Calu3 (cell line): Measurements from ENCODE around the gene PAQR8. TPM values are rescaled to one million over a fixed set of nuclear protein-coding genes. Genes with fewer than 3 reads are reported as not detected.
A peak's percentile ranks its signal among the peaks of the same experiment; 100 is the strongest.

Experiments
- BruUV-seq: library from RNA; stranded (reverse); fragments of 400-500 nt; replicated peaks from 2 replicates; lab custom pipeline; 2021; lab: Mats Ljungman, UMichigan
- CTCF ChIA-PET: fragments of 300-600 bp; sonication (Branson Sonifier 250); formaldehyde crosslinking; loops from one replicate; lab custom pipeline; 2022; ENCODE audit warnings: antibody characterized with exemption; lab: Charles Lee
- DNase-seq: peaks from one replicate; pipeline ENCODE4 v3.0.0; 2022
- H3K27ac Mint-ChIP-seq: one replicate; pipeline ENCODE4 v1.8.0; 2022; ENCODE audit warnings: mixed read lengths; ENCODE audit not compliant: unreplicated experiment
- H3K27me3 Mint-ChIP-seq: one replicate; pipeline ENCODE4 v1.8.0; 2022; ENCODE audit warnings: mixed read lengths; ENCODE audit not compliant: unreplicated experiment
- H3K36me3 Mint-ChIP-seq: one replicate; pipeline ENCODE4 v1.8.0; 2022; ENCODE audit warnings: mild to moderate bottlenecking, moderate library complexity, mixed read lengths; ENCODE audit not compliant: insufficient read depth, unreplicated experiment
- H3K4me1 Mint-ChIP-seq: one replicate; pipeline ENCODE4 v1.8.0; 2022; ENCODE audit warnings: mild to moderate bottlenecking, low read depth, mixed read lengths; ENCODE audit not compliant: unreplicated experiment
- H3K4me3 Mint-ChIP-seq: one replicate; pipeline ENCODE4 v1.8.0; 2022; ENCODE audit warnings: mild to moderate bottlenecking, low read depth, moderate library complexity, mixed read lengths; ENCODE audit not compliant: unreplicated experiment
- H3K9me3 Mint-ChIP-seq: one replicate; pipeline ENCODE4 v1.8.0; 2022; ENCODE audit warnings: low read depth, mixed read lengths; ENCODE audit not compliant: unreplicated experiment
- intact Hi-C: fragments of 100-400 bp; cut with micrococcal nuclease; formaldehyde crosslinking; loops from one replicate; pipeline ENCODE4 v1.10.0; 2022; ENCODE audit not compliant: unreplicated experiment
- total RNA-seq: library from RNA; stranded (reverse); gene quantifications from 2 replicates; pipeline ENCODE4 v1.2.3, GENCODE V29; 2022
- TF ChIP-seq, protein P1 (sequence below): fragments of 200-600 bp; IDR thresholded peaks from one replicate; pipeline ENCODE4 v1.8.0; 2022; ENCODE audit warnings: antibody characterized with exemption; ENCODE audit not compliant: unreplicated experiment

The PAQR8 gene
- total RNA-seq, 1 experiment from 2014 or later, result 16.3 TPM

DNA sequence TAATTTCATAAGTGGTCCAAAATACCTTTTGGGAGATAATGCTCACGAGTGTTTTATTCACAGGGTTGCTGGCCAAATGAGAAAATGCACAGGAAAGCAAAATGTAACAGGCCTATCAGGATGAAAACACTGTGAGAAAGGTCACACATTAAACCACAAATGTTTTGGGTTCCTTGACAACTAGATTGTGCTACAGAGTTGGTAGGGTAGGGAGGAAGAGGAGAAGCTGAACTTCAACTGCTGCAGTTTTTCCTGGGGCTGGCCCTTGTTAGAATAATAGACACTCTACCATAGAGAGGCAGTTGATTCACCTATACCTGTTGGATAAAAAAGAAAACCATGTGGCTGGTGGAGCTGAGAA lies 28.1 kb upstream of the PAQR8 start:
- CTCF ChIA-PET, result interaction anchor here (0.8 to 1.3 kb wide), 3 partner anchors 19 to 57 kb away, joined by 5 to 6 read pairs (median 5); no protein-coding TSS in a partner anchor
- intact Hi-C loops, result loop anchor here (1.0 kb wide), 1 partner anchor 28 kb away; the partner anchor contains the start of gene PAQR8
- BruUV-seq, result no TSS peak
- Mint-ChIP-seq H3K9me3 (no peaks in the 10 kb centered on the region), H3K4me3 (no peak overlapping the region), H3K36me3 (no peaks in the 10 kb centered on the region), H3K27ac (peak overlapping the region; percentile 72), H3K27me3 (no peaks in the 10 kb centered on the region), H3K4me1 (peaks cover 92% of the 10 kb centered on the region)
- TF ChIP-seq, protein P1, sequence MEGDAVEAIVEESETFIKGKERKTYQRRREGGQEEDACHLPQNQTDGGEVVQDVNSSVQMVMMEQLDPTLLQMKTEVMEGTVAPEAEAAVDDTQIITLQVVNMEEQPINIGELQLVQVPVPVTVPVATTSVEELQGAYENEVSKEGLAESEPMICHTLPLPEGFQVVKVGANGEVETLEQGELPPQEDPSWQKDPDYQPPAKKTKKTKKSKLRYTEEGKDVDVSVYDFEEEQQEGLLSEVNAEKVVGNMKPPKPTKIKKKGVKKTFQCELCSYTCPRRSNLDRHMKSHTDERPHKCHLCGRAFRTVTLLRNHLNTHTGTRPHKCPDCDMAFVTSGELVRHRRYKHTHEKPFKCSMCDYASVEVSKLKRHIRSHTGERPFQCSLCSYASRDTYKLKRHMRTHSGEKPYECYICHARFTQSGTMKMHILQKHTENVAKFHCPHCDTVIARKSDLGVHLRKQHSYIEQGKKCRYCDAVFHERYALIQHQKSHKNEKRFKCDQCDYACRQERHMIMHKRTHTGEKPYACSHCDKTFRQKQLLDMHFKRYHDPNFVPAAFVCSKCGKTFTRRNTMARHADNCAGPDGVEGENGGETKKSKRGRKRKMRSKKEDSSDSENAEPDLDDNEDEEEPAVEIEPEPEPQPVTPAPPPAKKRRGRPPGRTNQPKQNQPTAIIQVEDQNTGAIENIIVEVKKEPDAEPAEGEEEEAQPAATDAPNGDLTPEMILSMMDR, result no peak
- DNase-seq, result no peak

DNA sequence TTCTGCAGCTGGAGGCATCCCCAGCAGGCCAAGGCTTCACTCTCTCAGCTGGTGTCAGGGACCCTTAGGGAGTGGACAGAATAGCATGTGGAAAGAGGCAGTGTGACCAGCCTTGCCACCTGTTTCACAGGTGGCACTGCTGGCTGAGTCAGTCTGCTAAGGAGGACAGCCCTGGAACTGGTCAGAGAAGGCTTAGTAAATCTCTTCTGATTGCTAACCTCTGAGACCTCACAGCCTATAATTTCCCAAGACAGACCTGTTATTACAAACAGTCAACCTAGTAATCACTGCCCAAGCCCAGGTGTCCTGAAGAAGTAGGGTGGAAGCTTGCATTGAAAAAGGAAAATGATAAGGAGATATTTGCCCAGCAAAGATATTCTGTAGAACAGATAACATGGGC lies 26.4 kb upstream of the PAQR8 start:
- H3K4me1 Mint-ChIP-seq, result peaks cover 76% of the 10 kb centered on the region
- no peaks in the 10 kb centered on the region for H3K27me3 Mint-ChIP-seq
- H3K4me3 Mint-ChIP-seq, result no peak overlapping the region
- H3K36me3 Mint-ChIP-seq, result no peaks in the 10 kb centered on the region
- no TSS peak for BruUV-seq
- CTCF ChIA-PET, result no interaction called here
- TF ChIP-seq, protein P1, result no peak
- DNase-seq, result no peak
- no peaks in the 10 kb centered on the region for H3K9me3 Mint-ChIP-seq
- H3K27ac Mint-ChIP-seq, result peak overlapping the region; percentile 65
- intact Hi-C loops, result no loop called here

DNA sequence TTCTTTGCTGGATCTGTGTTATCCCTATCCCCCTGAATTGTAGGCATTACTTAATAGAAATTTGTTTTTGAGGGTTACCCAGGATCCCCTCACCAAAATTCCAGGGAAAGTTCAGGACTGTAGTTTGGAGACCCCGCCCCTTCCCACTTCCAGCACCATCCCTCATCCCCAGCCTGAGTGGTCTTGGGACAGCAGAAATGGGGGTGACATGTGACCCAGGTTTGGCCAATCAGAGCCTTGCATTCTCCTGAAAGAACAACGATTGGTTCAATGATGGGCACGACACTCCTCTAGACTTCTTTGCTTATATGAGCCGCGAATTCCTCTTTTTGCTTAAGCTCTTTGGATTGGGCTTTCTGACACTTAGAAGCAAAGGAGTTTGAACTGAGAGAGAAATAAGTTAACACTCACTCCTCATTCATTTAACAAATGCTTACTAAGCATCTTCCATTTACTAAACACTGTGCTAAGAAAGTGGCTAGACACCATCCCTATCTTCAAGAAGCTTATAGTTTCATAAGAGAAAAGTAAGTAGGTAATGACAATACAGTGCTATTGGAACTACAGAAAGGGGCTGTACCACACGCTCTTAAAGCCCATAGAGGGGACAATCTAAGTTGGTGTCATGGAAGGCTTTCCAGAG lies 24.9 kb upstream of the PAQR8 start:
- Mint-ChIP-seq H3K27me3 (no peaks in the 10 kb centered on the region), H3K36me3 (no peaks in the 10 kb centered on the region), H3K9me3 (no peaks in the 10 kb centered on the region), H3K4me3 (no peak overlapping the region), H3K27ac (peak overlapping the region; percentile 65), H3K4me1 (peaks cover 69% of the 10 kb centered on the region)
- intact Hi-C loops, result no loop called here
- no TSS peak for BruUV-seq
- DNase-seq, result no peak
- CTCF ChIA-PET, result interaction anchor here (0.9 to 2.5 kb wide), 4 partner anchors 9 to 27 kb away, joined by 3 to 12 read pairs (median 5); no protein-coding TSS in a partner anchor
- TF ChIP-seq, protein P1, result no peak

DNA sequence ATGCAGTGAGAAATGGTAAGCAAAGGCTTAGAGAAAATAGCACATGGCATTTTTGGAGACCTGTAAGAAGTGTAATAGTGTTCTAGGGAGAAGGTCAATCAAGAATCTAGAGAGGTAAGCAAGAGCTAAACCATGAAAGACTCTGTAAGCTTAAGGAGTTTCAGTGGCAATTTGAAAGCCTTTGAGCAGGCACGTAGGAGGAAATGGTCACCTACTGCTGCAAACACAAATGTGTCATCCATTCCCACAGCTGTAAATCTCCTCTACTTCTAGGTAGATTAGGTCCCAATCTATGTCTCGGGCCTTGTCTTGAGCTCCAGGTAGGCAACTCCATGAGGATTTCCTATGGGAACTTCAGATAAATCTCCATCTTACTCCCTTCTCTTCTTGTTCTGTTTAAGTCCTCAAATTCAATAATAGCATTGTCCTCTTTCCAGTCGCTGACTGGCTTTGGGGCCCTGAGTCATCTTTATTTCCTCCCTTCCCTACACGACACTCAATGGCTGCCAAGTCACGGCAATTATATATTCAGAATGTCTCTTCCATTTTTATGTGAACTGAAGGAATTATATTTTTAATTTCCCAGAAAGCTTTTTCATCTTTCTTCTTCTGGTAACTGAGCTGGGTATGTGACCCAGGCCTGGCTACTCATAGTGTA lies 24.2 kb upstream of the PAQR8 start:
- CTCF ChIA-PET, result interaction anchor here (0.9 to 2.5 kb wide), 2 partner anchors 10 to 15 kb away, joined by 3 to 12 read pairs; no protein-coding TSS in a partner anchor
- H3K36me3 Mint-ChIP-seq, result no peaks in the 10 kb centered on the region
- H3K4me1 Mint-ChIP-seq, result peaks cover 66% of the 10 kb centered on the region
- no peaks in the 10 kb centered on the region for H3K27me3 Mint-ChIP-seq
- intact Hi-C loops, result no loop called here
- no peaks in the 10 kb centered on the region for H3K9me3 Mint-ChIP-seq
- peak overlapping the region; percentile 65 for H3K27ac Mint-ChIP-seq
- TF ChIP-seq, protein P1, result no peak
- H3K4me3 Mint-ChIP-seq, result no peak overlapping the region
- BruUV-seq, result no TSS peak
- DNase-seq, result no peak
